ENCODE data around the gene MIS18A. TPM values are rescaled to one million over a fixed set of nuclear protein-coding genes. Genes with fewer than 3 reads are reported as not detected.

Gene MIS18A
- total RNA-seq, 4 donors from 2014 or later, result 4.3 to 13.7 (median 8.9) TPM

DNA sequence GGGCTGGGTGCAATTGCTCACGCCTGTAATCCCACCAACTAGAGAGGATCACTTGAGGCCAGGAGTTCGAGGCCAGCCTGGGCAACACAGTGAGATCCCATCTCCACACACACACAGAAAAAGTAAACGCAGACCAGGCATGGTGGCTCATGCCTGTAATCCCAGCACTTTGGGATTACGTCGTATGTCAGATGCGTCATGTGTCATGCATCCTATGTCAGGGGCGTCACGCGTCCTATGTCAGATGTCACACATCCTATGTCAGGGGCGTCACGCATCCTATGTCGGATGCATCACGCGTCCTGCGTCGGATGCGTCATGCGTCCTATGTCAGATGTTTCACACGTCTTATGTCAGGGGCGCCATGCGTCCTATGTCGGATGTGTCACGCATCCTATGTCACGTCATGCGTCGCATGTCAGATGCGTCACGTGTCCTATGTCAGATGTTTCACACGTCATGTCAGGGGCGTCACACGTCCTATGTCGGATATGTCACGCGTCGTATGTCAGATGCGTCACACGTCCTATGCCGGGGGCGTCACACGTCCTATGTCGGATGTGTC is 21.4 kb upstream of the MIS18A start:
- Histone ChIP-seq H3K36me3 (peaks cover 0 to 12% (median 0%) of the 10 kb centered on the region in 3 donors), H3K27me3 (no peaks in the 10 kb centered on the region), H3K4me3 (no peak overlapping the region), H3K9me3 (no peaks in the 10 kb centered on the region), H3K27ac (no peak overlapping the region), H3K4me1 (no peaks in the 10 kb centered on the region)
- TF ChIP-seq CTCF (IDR thresholded peaks at IDR 0.05), result no peak
- no peak for DNase-seq
- intact Hi-C loops (cut with DNase I), result no loop called here
- WGBS, 2 donors, result 86 to 99% methylated on average over 38 to 40 of the region's 41 CpGs

GRCh38 chr21:32299695-32300094 is 20.8 kb upstream of the MIS18A start:
- Histone ChIP-seq H3K27ac (no peak overlapping the region), H3K4me3 (no peak overlapping the region), H3K27me3 (no peaks in the 10 kb centered on the region), H3K36me3 (peaks cover 0 to 12% (median 0%) of the 10 kb centered on the region in 3 donors), H3K9me3 (no peaks in the 10 kb centered on the region), H3K4me1 (no peaks in the 10 kb centered on the region)
- intact Hi-C loops (cut with DNase I), result no loop called here
- DNase-seq, result no peak
- TF ChIP-seq POLR2A (IDR thresholded peaks at IDR 0.05), result no peak
- TF ChIP-seq CTCF (IDR thresholded peaks at IDR 0.05), result no peak
- 81 to 83% methylated on average over 6 of the region's 6 CpGs for WGBS, 2 donors

- H3K9me3 ChIP-seq, result no peaks in the 10 kb centered on the region
- no peak for DNase-seq
- H3K4me3 ChIP-seq, result no peak within 1 kb of the TSS
- H3K27me3 ChIP-seq, result no peaks in the 10 kb centered on the region
- no peaks in the 10 kb centered on the region for H3K4me1 ChIP-seq
- peak within 1 kb of the TSS in 2 of 4 donors; percentile 39 to 40 for H3K27ac ChIP-seq
- peaks cover 0 to 12% (median 0%) of the 10 kb centered on the region in 3 donors for H3K36me3 ChIP-seq
- intact Hi-C loops (cut with DNase I), result no loop called here
- TF ChIP-seq POLR2A (IDR thresholded peaks at IDR 0.05), result no peak
- no peak for TF ChIP-seq CTCF (IDR thresholded peaks at IDR 0.05)
- WGBS, 2 donors, result 89 to 100% methylated on average over 2 to 13 of the region's 14 CpGs
Measured at GRCh38 chr21:32298658-32299081, 19.8 kb upstream of the MIS18A start, which contains the start of gene MRAP. MRAP (plus strand) TSS chr21:32298855; CDS start chr21:32298972, 117 bp downstream.

DNA sequence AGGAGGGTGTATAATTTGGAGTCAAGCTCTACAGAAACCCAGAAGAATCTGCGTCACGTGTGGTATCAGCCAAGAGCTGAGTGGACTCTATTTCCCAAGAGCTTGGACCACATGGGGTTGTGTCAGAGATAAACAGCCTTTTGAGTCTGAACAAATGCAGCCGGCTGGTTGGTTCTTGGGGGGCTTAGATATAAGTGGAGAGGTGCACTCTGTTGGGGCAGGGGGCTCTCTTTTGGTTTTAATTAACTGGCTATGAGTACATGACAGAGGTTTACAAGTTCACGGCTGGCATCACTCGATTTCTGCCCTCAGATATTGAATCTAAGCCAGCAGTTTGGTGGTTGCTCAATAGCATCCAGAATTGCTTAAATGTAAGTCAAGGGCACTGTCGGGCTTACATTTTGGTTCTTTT is 19.3 kb upstream of the MIS18A start:
- Histone ChIP-seq H3K27ac (peak overlapping the region in 2 of 4 donors; percentile 39 to 40), H3K27me3 (no peaks in the 10 kb centered on the region), H3K4me3 (no peak overlapping the region), H3K9me3 (no peaks in the 10 kb centered on the region), H3K36me3 (peaks cover 0 to 12% (median 0%) of the 10 kb centered on the region in 3 donors), H3K4me1 (no peaks in the 10 kb centered on the region)
- intact Hi-C loops (cut with DNase I), result no loop called here
- 81 to 85% methylated on average over 2 to 6 of the region's 6 CpGs for WGBS, 2 donors
- TF ChIP-seq POLR2A (IDR thresholded peaks at IDR 0.05), result no peak
- TF ChIP-seq CTCF (IDR thresholded peaks at IDR 0.05), result no peak
- no peak for DNase-seq

GRCh38 chr21:32297449-32297848 is 18.6 kb upstream of the MIS18A start:
- H3K4me3 ChIP-seq, result no peak overlapping the region
- H3K4me1 ChIP-seq, result no peaks in the 10 kb centered on the region
- no peak overlapping the region for H3K27ac ChIP-seq
- DNase-seq, result no peak
- peaks cover 0 to 12% (median 0%) of the 10 kb centered on the region in 3 donors for H3K36me3 ChIP-seq
- TF ChIP-seq CTCF (IDR thresholded peaks at IDR 0.05) (no peak), POLR2A (IDR thresholded peaks at IDR 0.05) (no peak)
- H3K27me3 ChIP-seq, result no peaks in the 10 kb centered on the region
- 91 to 93% methylated on average over 7 of the region's 7 CpGs for WGBS, 2 donors
- no peaks in the 10 kb centered on the region for H3K9me3 ChIP-seq
- intact Hi-C loops (cut with DNase I), result no loop called here
